Keratinocyte (primary cell): ENCODE results near the gene KCNK10. TPM values are rescaled to one million over a fixed set of nuclear protein-coding genes. Genes with fewer than 3 reads are reported as not detected.

Experiments
- DNase-seq: peaks from one replicate; pipeline ENCODE4 v3.0.0-alpha.2; 2011; ENCODE audit warnings: low read depth, missing footprints, low spot score
- FAIRE-seq: peaks from 2 replicates; lab custom pipeline; 2011; peaks lifted over from hg19 to GRCh38; lab: Jason Lieb, UNC
- H2AFZ ChIP-seq: 2 replicates; pipeline ENCODE4 v1.6.0; 2012; ENCODE audit warnings: low read length, control low read depth, inconsistent platforms; ENCODE audit not compliant: control insufficient read depth
- H3K27ac ChIP-seq: 2 replicates; pipeline ENCODE4 v1.5.1; 2011; ENCODE audit warnings: low read length; ENCODE audit not compliant: control insufficient read depth, insufficient read depth
- H3K27me3 ChIP-seq: 3 replicates; pipeline ENCODE4 v1.6.0; 2011; ENCODE audit warnings: low read length; ENCODE audit not compliant: control insufficient read depth, insufficient read depth; ENCODE audit errors: extremely low read depth
- H3K36me3 ChIP-seq, 2 experiments: 2 replicates in 1 of 2; 3 replicates in 1 of 2; pipeline ENCODE4 v1.5.1; 2011; ENCODE audit warnings: low read length in 2 of 2, mild to moderate bottlenecking in 1 of 2; ENCODE audit not compliant: control insufficient read depth in 2 of 2, insufficient read depth in 2 of 2; ENCODE audit errors: extremely low read depth in 1 of 2
- H3K4me1 ChIP-seq: 3 replicates; pipeline ENCODE4 v1.5.1; 2011; ENCODE audit warnings: low read length; ENCODE audit not compliant: control insufficient read depth, insufficient read depth; ENCODE audit errors: extremely low read depth
- H3K4me2 ChIP-seq: 3 replicates; pipeline ENCODE4 v1.6.0; 2011; ENCODE audit warnings: low read depth, low read length; ENCODE audit not compliant: control insufficient read depth, insufficient read depth; ENCODE audit errors: extremely low read depth
- H3K4me3 ChIP-seq, 3 experiments: fragments of 200-600 bp in 1 of 3; sonication (generic) in 1 of 3; 2 replicates in 2 of 3; 3 replicates in 1 of 3; pipeline ENCODE4 v1.5.1; 2011 to 2016; ENCODE audit warnings: low read length in 3 of 3, mild to moderate bottlenecking in 3 of 3, control low read depth in 2 of 3, inconsistent platforms in 1 of 3, low read depth in 1 of 3, mixed read lengths in 1 of 3, mixed run types in 1 of 3, moderate library complexity in 1 of 3; ENCODE audit not compliant: control insufficient read depth in 2 of 3, insufficient read depth in 2 of 3; ENCODE audit errors: extremely low read depth in 1 of 3
- H3K79me2 ChIP-seq: 2 replicates; pipeline ENCODE4 v1.6.0; 2012; ENCODE audit warnings: low read length; ENCODE audit not compliant: control insufficient read depth, insufficient read depth
- H3K9ac ChIP-seq: 3 replicates; pipeline ENCODE4 v1.6.0; 2011; ENCODE audit warnings: low read length; ENCODE audit not compliant: control insufficient read depth, insufficient read depth; ENCODE audit errors: extremely low read depth
- H3K9me1 ChIP-seq: 3 replicates; pipeline ENCODE4 v1.6.0; 2011; ENCODE audit warnings: low read length; ENCODE audit not compliant: control insufficient read depth, insufficient read depth; ENCODE audit errors: extremely low read depth
- H3K9me3 ChIP-seq: 2 replicates; pipeline ENCODE4 v1.5.1; 2012; ENCODE audit warnings: low read depth, low read length; ENCODE audit not compliant: control insufficient read depth
- H4K20me1 ChIP-seq: 3 replicates; pipeline ENCODE4 v1.6.0; 2011; ENCODE audit warnings: low read length; ENCODE audit not compliant: control insufficient read depth, insufficient read depth; ENCODE audit errors: extremely low read depth
- CTCF ChIP-seq, 3 experiments: IDR thresholded peaks in 1 of 3; conservative IDR thresholded peaks in 1 of 3; optimal IDR thresholded peaks in 1 of 3; 2 replicates in 2 of 3; 3 replicates in 1 of 3; pipeline versions ENCODE3 to v1.5.1; 2011; ENCODE audit warnings: low read length in 3 of 3, mild to moderate bottlenecking in 3 of 3, moderate library complexity in 2 of 3, control low read depth in 1 of 3, inconsistent platforms in 1 of 3; ENCODE audit not compliant: insufficient read depth in 2 of 3; ENCODE audit errors: extremely low read depth in 1 of 3
- EZH2 ChIP-seq: IDR thresholded peaks from one replicate; pipeline ENCODE4 v1.6.1; 2012; ENCODE audit warnings: inconsistent platforms, mild to moderate bottlenecking, low read length, moderate library complexity
- dilution Hi-C: fragments of 300-500 bp; cut with MboI; formaldehyde crosslinking; loops from one replicate; pipeline ENCODE4 v1.7.0; 2020; ENCODE audit warnings: low sequenced_read_pairs; ENCODE audit not compliant: extremely low pct_ligation_motif_present
- polyA plus RNA-seq, 5 experiments: library from polyadenylated mRNA; depleted of rRNA in 3 of 5; stranded (reverse) in 3 of 5; stranded (forward) in 1 of 5; unstranded in 1 of 5; fragments of >200 nt; gene quantifications; 1 replicate in 1 of 5; 2 replicates in 3 of 5; 3 replicates in 1 of 5; pipeline versions ENCODE4 v1.2.1 to v1.2.3, GENCODE V29; 2011 to 2012; ENCODE audit warnings: missing spikeins in 2 of 5, low read depth in 1 of 5, low replicate concordance in 1 of 5

KCNK10 gene
- polyA plus RNA-seq, 1 donor (not counting 4 experiments of a cell fraction or from before 2014, with no cell fraction given), result 0.79 TPM

GRCh38 chr14:88256997-88257950 is 65.8 kb downstream of the KCNK10 start:
- dilution Hi-C loops, result no loop called here
- Histone ChIP-seq H3K4me2 (no peak overlapping the region), H2AFZ (no peak overlapping the region), H3K4me3 (no peak overlapping the region), H3K27ac (no peak overlapping the region), H3K9me3 (no peaks in the 10 kb centered on the region), H3K9ac (no peak overlapping the region), H3K36me3 (no peaks in the 10 kb centered on the region), H3K27me3 (no peaks in the 10 kb centered on the region), H3K79me2 (no peaks in the 10 kb centered on the region), H3K4me1 (peaks cover 10% of the 10 kb centered on the region), H3K9me1 (no peaks in the 10 kb centered on the region), H4K20me1 (no peaks in the 10 kb centered on the region)
- TF ChIP-seq CTCF (optimal IDR thresholded peaks at IDR 0.05 in 1 of 3, IDR thresholded peaks at IDR 0.05 in 1 of 3, conservative IDR thresholded peaks at IDR 0.05 in 1 of 3; ENCODE audit: extremely low read depth in 1 of 3, insufficient read depth in 2 of 3, low read length in 3 of 3) (no peak), EZH2 (no peak)
- FAIRE-seq (no peak), DNase-seq (no peak)

GRCh38 chr14:88255798-88256197 is 67.3 kb downstream of the KCNK10 start:
- dilution Hi-C loops, result no loop called here
- H3K36me3 ChIP-seq, result no peaks in the 10 kb centered on the region
- no peak overlapping the region for H3K27ac ChIP-seq
- TF ChIP-seq CTCF (optimal IDR thresholded peaks at IDR 0.05 in 1 of 3, IDR thresholded peaks at IDR 0.05 in 1 of 3, conservative IDR thresholded peaks at IDR 0.05 in 1 of 3; ENCODE audit: extremely low read depth in 1 of 3, insufficient read depth in 2 of 3, low read length in 3 of 3) (no peak), EZH2 (no peak)
- H3K4me2 ChIP-seq, result no peak overlapping the region
- DNase-seq (no peak), FAIRE-seq (no peak)
- H3K9me1 ChIP-seq, result no peaks in the 10 kb centered on the region
- no peaks in the 10 kb centered on the region for H3K9me3 ChIP-seq
- no peak overlapping the region for H3K4me3 ChIP-seq
- no peak overlapping the region for H2AFZ ChIP-seq
- H3K27me3 ChIP-seq, result no peaks in the 10 kb centered on the region
- H3K9ac ChIP-seq, result no peak overlapping the region
- no peaks in the 10 kb centered on the region for H4K20me1 ChIP-seq
- peaks cover 8% of the 10 kb centered on the region for H3K4me1 ChIP-seq
- no peaks in the 10 kb centered on the region for H3K79me2 ChIP-seq
